Measurements from ENCODE around the gene PPIP5K2.

Gene PPIP5K2

GRCh38 chr5:103247118-103247517, 127.0 kb downstream of the PPIP5K2 start:
- no peak for DNase-seq (ENCODE audit: low spot score)

GRCh38 chr5:103249068-103249467, 129.0 kb downstream of the PPIP5K2 start:
- DNase-seq (ENCODE audit: low spot score) = no peak

- DNase-seq (ENCODE audit: low spot score) = no peak
Measured at GRCh38 chr5:103254921-103255320, 134.8 kb downstream of the PPIP5K2 start.

GRCh38 chr5:103255691-103256090, 135.6 kb downstream of the PPIP5K2 start:
- DNase-seq (ENCODE audit: low spot score) = no peak

GRCh38 chr5:103256178-103256577, 136.1 kb downstream of the PPIP5K2 start:
- no peak for DNase-seq (ENCODE audit: low spot score)

- peak; percentile 94 for DNase-seq (ENCODE audit: low spot score)
Measured at GRCh38 chr5:103258368-103258956, 138.4 kb downstream of the PPIP5K2 start, which contains the start of gene MACIR. TSS of gene MACIR (plus strand) at chr5:103258763. CDS start at chr5:103275920, 17,157 bp downstream.

- peak; percentile 85 for DNase-seq (ENCODE audit: low spot score)
Measured at GRCh38 chr5:103258957-103259704, 139.0 kb downstream of the PPIP5K2 start.

- peak; percentile 57 for DNase-seq (ENCODE audit: low spot score)
Measured at GRCh38 chr5:103259705-103260355, 139.7 kb downstream of the PPIP5K2 start.

GRCh38 chr5:103260951-103261350, 140.8 kb downstream of the PPIP5K2 start:
- peak; percentile 59 for DNase-seq (ENCODE audit: low spot score)
